IMR-90 (cell line): ENCODE results near the gene ACTA2. TPM values are rescaled to one million over a fixed set of nuclear protein-coding genes. Genes with fewer than 3 reads are reported as not detected.
"Not testable (repeated sequence)": the region's sequence is repeated elsewhere in the genome, so short reads cannot be mapped to it uniquely, and the experiment has no call there.

Experiments used
- ATAC-seq: fragments of 200-7000 bp; cut with Tn5 transposase; 2 replicates; pipeline ENCODE4 v1.9.1; 2020; ENCODE audit warnings: low read depth, mild to moderate bottlenecking, moderate library complexity
- BruUV-seq: library from RNA; stranded (reverse); fragments of 400-500 nt; replicated peaks from 2 replicates; lab custom pipeline; 2021; lab: Mats Ljungman, UMichigan
- CTCF ChIA-PET: fragments of 300-600 bp; formaldehyde crosslinking; extraction: SDS; loops from one replicate; lab custom pipeline; 2021; ENCODE audit warnings: antibody characterized with exemption; lab: Yijun Ruan, JAX
- POLR2A ChIA-PET: fragments of 300-600 bp; sonication (Branson Sonifier 250); formaldehyde crosslinking; loops from one replicate; lab custom pipeline; 2022; ENCODE audit warnings: antibody characterized with exemption; ENCODE audit not compliant: unreplicated experiment; lab: Charles Lee
- DNase-seq: peaks from one replicate; pipeline ENCODE4 v3.0.0; 2013
- H2AFZ ChIP-seq: replicated peaks from 2 replicates; pipeline ENCODE3; 2013; ENCODE audit warnings: low read length, mild to moderate bottlenecking; ENCODE audit not compliant: poor library complexity
- H2AK5ac ChIP-seq: 2 replicates; pipeline ENCODE4 v1.6.1; 2013; ENCODE audit warnings: low read depth, low read length, inconsistent platforms
- H2AK9ac ChIP-seq: replicated peaks from 2 replicates; pipeline ENCODE3; 2013; ENCODE audit warnings: mild to moderate bottlenecking, low read depth, low read length, moderate library complexity; ENCODE audit not compliant: poor library complexity
- H2BK120ac ChIP-seq: 2 replicates; pipeline ENCODE4 v1.6.1; 2013; ENCODE audit warnings: low read depth, low read length, inconsistent platforms
- H2BK15ac ChIP-seq: 3 replicates; pipeline ENCODE4 v1.6.1; 2013; ENCODE audit warnings: low read depth, low read length, inconsistent platforms
- H2BK20ac ChIP-seq: 2 replicates; pipeline ENCODE4 v1.6.1; 2013; ENCODE audit warnings: low read depth, mild to moderate bottlenecking, inconsistent platforms, low read length, moderate library complexity
- H2BK5ac ChIP-seq: 2 replicates; pipeline ENCODE4 v1.6.1; 2013; ENCODE audit warnings: mild to moderate bottlenecking, low read depth, low read length, inconsistent platforms; ENCODE audit not compliant: poor library complexity, severe bottlenecking
- H3K14ac ChIP-seq: replicated peaks from 2 replicates; pipeline ENCODE4 v1.6.1; 2013; ENCODE audit warnings: low read depth, low read length, inconsistent platforms
- H3K18ac ChIP-seq: 2 replicates; pipeline ENCODE4 v1.6.1; 2013; ENCODE audit warnings: low read depth, low read length, control low read depth
- H3K23ac ChIP-seq: 2 replicates; pipeline ENCODE4 v1.6.1; 2013; ENCODE audit warnings: low read depth, low read length, inconsistent platforms
- H3K27ac ChIP-seq: 2 replicates; pipeline ENCODE4 v1.5.1; 2013; ENCODE audit warnings: mild to moderate bottlenecking, control low read depth, low read length; ENCODE audit not compliant: insufficient read depth
- H3K27me3 ChIP-seq: 2 replicates; pipeline ENCODE4 v1.6.1; 2013; ENCODE audit warnings: low read length; ENCODE audit not compliant: control insufficient read depth, insufficient read depth
- H3K36me3 ChIP-seq: 2 replicates; pipeline ENCODE4 v1.6.1; 2013; ENCODE audit warnings: low read length, mixed read lengths; ENCODE audit not compliant: control insufficient read depth, insufficient read depth
- H3K4ac ChIP-seq: 2 replicates; pipeline ENCODE4 v1.6.1; 2013; ENCODE audit warnings: low read depth, low read length, inconsistent platforms
- H3K4me1 ChIP-seq: 2 replicates; pipeline ENCODE4 v1.6.1; 2013; ENCODE audit warnings: low read length, mixed read lengths; ENCODE audit not compliant: control insufficient read depth, insufficient read depth
- H3K4me2 ChIP-seq: 2 replicates; pipeline ENCODE4 v1.6.1; 2013; ENCODE audit warnings: low read depth, mild to moderate bottlenecking, control low read depth, low read length, moderate library complexity
- H3K4me3 ChIP-seq: 2 replicates; pipeline ENCODE4 v1.5.1; 2013; ENCODE audit warnings: low read depth, mild to moderate bottlenecking, control low read depth, low read length, moderate library complexity; ENCODE audit not compliant: insufficient read depth
- H3K56ac ChIP-seq: 2 replicates; pipeline ENCODE4 v1.6.1; 2013; ENCODE audit warnings: low read length, inconsistent platforms; ENCODE audit not compliant: insufficient read depth; ENCODE audit errors: extremely low read depth
- H3K79me1 ChIP-seq, 2 experiments: 2 replicates each; pipeline ENCODE4 v1.6.1; 2013; ENCODE audit warnings: low read length in 2 of 2, inconsistent platforms in 1 of 2, low read depth in 1 of 2
- H3K9ac ChIP-seq: 2 replicates; pipeline ENCODE4 v1.6.1; 2013; ENCODE audit warnings: low read depth, low read length, control low read depth
- H3K9me1 ChIP-seq: 2 replicates; pipeline ENCODE4 v1.6.1; 2013; ENCODE audit warnings: low read length, inconsistent platforms; ENCODE audit not compliant: insufficient read depth
- H3K9me3 ChIP-seq: 2 replicates; pipeline ENCODE4 v1.6.1; 2013; ENCODE audit warnings: low read length; ENCODE audit not compliant: control insufficient read depth, insufficient read depth
- H4K20me1 ChIP-seq: 2 replicates; pipeline ENCODE4 v1.6.1; 2013; ENCODE audit warnings: low read length, inconsistent platforms; ENCODE audit not compliant: insufficient read depth
- H4K5ac ChIP-seq: 2 replicates; pipeline ENCODE4 v1.6.1; 2013; ENCODE audit warnings: mild to moderate bottlenecking, low read depth, low read length, control low read depth
- H4K8ac ChIP-seq, 2 experiments: 2 replicates each; pipeline ENCODE4 v1.6.1; 2013; ENCODE audit warnings: low read depth in 2 of 2, low read length in 2 of 2, control low read depth in 1 of 2, inconsistent platforms in 1 of 2
- H4K91ac ChIP-seq: 2 replicates; pipeline ENCODE4 v1.6.1; 2013; ENCODE audit warnings: low read depth, low read length, inconsistent platforms; ENCODE audit not compliant: insufficient read depth
- WGBS, 2 experiments: methylation state at CpG; one replicate each; pipeline versions ENCODE4 v1.1.5 to v1.1.7; 2013; ENCODE audit warnings: missing lambda C conversion rate in 2 of 2; ENCODE audit not compliant: insufficient read length in 1 of 2; ENCODE audit errors: extremely low coverage in 2 of 2; 5-methylcytosine and 5-hydroxymethylcytosine counted together
- dilution Hi-C: fragments of 300-500 bp; cut with HindIII; formaldehyde crosslinking; loops from one replicate; pipeline ENCODE4 v1.14.3; 2018; ENCODE audit warnings: low sequenced_read_pairs; ENCODE audit not compliant: unreplicated experiment
- in situ Hi-C: fragments of 300-500 bp; cut with MboI; formaldehyde crosslinking; loops from 3 replicates; pipeline ENCODE4 v1.14.3; 2019; ENCODE audit warnings: low sequenced_read_pairs, inconsistent platforms, mixed read lengths
- intact Hi-C: fragments of 100-400 bp; cut with micrococcal nuclease; formaldehyde crosslinking; loops from 2 replicates; pipeline ENCODE4 v1.10.0; 2022
- polyA plus RNA-seq, 3 experiments: library from polyadenylated mRNA; depleted of rRNA; stranded (reverse); fragments of >200 nt; gene quantifications; 2 replicates each; pipeline ENCODE4 v1.2.3, GENCODE V29; 2012; ENCODE audit warnings: low replicate concordance in 1 of 3
- total RNA-seq: library from RNA; depleted of rRNA; stranded (reverse); fragments of >200 nt; gene quantifications from 2 replicates; pipeline ENCODE4 v1.2.3, GENCODE V29; 2012

Gene ACTA2
- total and polyA plus RNA-seq, 2 of the 4 experiments (the other 2 are of a cell fraction): 978 to 1,235 TPM

DNA sequence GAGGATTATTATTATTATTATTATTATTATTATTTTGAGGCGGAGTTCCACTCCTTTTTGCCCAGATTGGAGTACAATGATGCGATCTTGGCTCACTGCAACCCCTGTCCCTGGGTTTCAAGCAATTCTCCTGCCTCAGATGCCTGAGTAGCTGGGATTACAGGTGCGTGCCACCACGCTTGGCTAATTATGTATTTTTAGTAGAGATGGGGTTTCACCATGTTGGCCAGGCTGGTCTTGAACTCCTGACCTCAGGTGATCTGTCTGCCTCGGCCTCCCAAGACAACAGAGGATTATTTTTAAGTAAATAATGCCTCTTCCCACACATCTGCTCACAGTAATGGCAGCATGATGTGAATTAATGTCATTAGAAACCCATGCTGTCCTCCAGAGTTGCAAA, 20.5 kb downstream of the ACTA2 start:
- H2AK5ac ChIP-seq, H3K4ac ChIP-seq, H2BK15ac ChIP-seq, H3K9me3 ChIP-seq, DNase-seq, dilution Hi-C loops, BruUV-seq, H3K9ac ChIP-seq, H2AK9ac ChIP-seq, in situ Hi-C loops, H2AFZ ChIP-seq, H3K4me3 ChIP-seq, ATAC-seq, H3K23ac ChIP-seq, H3K27me3 ChIP-seq, H3K4me2 ChIP-seq, H2BK120ac ChIP-seq, H3K9me1 ChIP-seq, H4K5ac ChIP-seq, H3K56ac ChIP-seq, H3K4me1 ChIP-seq, H2BK20ac ChIP-seq: not testable (repeated sequence)
- Histone ChIP-seq H3K18ac (0 out of 2 replicates have a peak overlapping the region, but pooled peaks have one; percentile 10), H3K27ac (0 out of 2 replicates have a peak overlapping the region, but pooled peaks have one; percentile 4), H4K20me1 (peaks cover 20% of the 10 kb centered on the region; the same call in 1 of the 2 replicates), H4K8ac (0 out of 4 replicates have a peak overlapping the region, but pooled peaks of 1 of the 2 experiments have one; percentile 19), H3K14ac (peak overlapping the region; percentile 20; the same call in 1 of the 2 replicates), H3K79me1 (peaks cover 3 to 31% of the 10 kb centered on the region in 2 experiments; a peak in 3 of 4 replicates), H2BK5ac (peak overlapping the region; percentile 30), H4K91ac (0 out of 2 replicates have a peak overlapping the region, but pooled peaks have one; percentile 14), H3K36me3 (peaks cover 22% of the 10 kb centered on the region)
- ChIA-PET CTCF (interaction anchor here (0.6 to 2.9 kb wide), 15 partner anchors 8 to 691 kb away, joined by 3 to 36 read pairs (median 4); no protein-coding TSS in a partner anchor), POLR2A (interaction anchor here (0.6 to 1.5 kb wide), 5 partner anchors 21 to 89 kb away, joined by 3 to 11 read pairs (median 4); partner anchors contain the start of gene ACTA2)
- no CpG with 5 or more reads among the region's 5 CpGs for WGBS, 2 experiments
- intact Hi-C loops: loop anchor here (1.0 to 5.0 kb wide), 2 partner anchors 97 to 365 kb away; no protein-coding TSS in a partner anchor
